Neural crest cell (in vitro differentiated cells): ENCODE data around the gene TXNRD1. TPM values are rescaled to one million over a fixed set of nuclear protein-coding genes. Genes with fewer than 3 reads are reported as not detected.

ENCODE experiments used
- DNase-seq: peaks from one replicate; pipeline ENCODE4 v3.0.0; 2021; ENCODE audit warnings: low read depth, mixed read lengths, low spot score
- H3K27ac Mint-ChIP-seq: one replicate; pipeline ENCODE4 v1.8.0; 2021; ENCODE audit warnings: mild to moderate bottlenecking, mixed read lengths; ENCODE audit not compliant: unreplicated experiment
- H3K27me3 Mint-ChIP-seq: 2 replicates; pipeline ENCODE4 v1.8.0; 2021; ENCODE audit warnings: low read depth, mild to moderate bottlenecking, mixed read lengths
- H3K36me3 Mint-ChIP-seq: 2 replicates; pipeline ENCODE4 v1.8.0; 2021; ENCODE audit warnings: low read depth, mild to moderate bottlenecking, mixed read lengths
- H3K4me1 Mint-ChIP-seq: 2 replicates; pipeline ENCODE4 v1.8.0; 2021; ENCODE audit warnings: mixed read lengths
- H3K4me3 Mint-ChIP-seq: one replicate; pipeline ENCODE4 v1.8.0; 2021; ENCODE audit warnings: mild to moderate bottlenecking, mixed read lengths
- H3K9me3 Mint-ChIP-seq: 2 replicates; pipeline ENCODE4 v1.8.0; 2021; ENCODE audit warnings: mixed read lengths
- total RNA-seq: library from RNA; stranded (reverse); gene quantifications from 2 replicates; pipeline ENCODE4 v1.2.1, GENCODE V29; 2021
- TF ChIP-seq, protein P1 (sequence below): fragments of 200-600 bp; sonication (generic); conservative IDR thresholded peaks from 2 replicates; pipeline ENCODE4 v1.5.0; 2021; ENCODE audit warnings: antibody characterized with exemption, mild to moderate bottlenecking

The TXNRD1 gene
- total RNA-seq, 1 donor from 2014 or later, result 105 TPM

DNA sequence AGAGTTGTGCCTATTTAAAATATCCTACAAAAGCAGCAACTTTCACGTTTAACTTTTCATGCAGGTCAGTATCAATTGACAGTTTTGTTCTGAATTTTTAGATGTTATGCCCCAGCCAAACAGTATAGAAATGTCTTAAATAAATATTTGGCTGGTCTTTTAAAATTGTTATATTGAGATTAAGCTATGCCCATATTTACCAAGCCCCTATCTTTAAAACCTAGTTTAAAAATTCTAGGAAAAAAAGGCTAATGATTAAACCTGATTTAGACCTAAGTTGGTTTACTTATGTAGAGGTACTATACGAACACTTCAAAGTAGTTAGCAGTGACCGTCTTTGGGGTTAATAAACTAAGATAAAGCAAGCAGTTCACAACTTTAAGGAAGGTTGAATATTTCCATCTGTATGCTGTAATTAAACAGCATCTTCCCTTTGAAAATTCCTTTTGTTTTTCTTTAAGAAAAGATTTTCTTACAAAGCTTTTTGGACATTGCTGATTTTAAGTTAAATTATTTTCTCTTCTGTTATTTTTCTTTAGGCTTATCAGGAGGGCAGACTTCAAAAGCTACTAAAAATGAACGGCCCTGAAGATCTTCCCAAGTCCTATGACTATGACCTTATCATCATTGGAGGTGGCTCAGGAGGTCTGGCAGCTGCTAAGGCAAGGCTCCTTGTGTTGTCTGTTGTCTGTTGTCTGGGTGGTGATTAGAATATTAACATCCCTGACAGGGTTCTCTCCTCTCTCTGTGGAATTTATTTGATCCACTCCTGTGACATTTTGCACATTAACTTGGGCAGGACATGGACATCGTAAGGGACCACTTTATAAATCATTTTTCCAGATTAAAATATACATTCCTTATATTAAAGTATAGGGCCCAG, 95.4 kb downstream of the TXNRD1 start:
- TF ChIP-seq, protein P1, sequence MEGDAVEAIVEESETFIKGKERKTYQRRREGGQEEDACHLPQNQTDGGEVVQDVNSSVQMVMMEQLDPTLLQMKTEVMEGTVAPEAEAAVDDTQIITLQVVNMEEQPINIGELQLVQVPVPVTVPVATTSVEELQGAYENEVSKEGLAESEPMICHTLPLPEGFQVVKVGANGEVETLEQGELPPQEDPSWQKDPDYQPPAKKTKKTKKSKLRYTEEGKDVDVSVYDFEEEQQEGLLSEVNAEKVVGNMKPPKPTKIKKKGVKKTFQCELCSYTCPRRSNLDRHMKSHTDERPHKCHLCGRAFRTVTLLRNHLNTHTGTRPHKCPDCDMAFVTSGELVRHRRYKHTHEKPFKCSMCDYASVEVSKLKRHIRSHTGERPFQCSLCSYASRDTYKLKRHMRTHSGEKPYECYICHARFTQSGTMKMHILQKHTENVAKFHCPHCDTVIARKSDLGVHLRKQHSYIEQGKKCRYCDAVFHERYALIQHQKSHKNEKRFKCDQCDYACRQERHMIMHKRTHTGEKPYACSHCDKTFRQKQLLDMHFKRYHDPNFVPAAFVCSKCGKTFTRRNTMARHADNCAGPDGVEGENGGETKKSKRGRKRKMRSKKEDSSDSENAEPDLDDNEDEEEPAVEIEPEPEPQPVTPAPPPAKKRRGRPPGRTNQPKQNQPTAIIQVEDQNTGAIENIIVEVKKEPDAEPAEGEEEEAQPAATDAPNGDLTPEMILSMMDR, result no peak
- Mint-ChIP-seq H3K36me3 (peaks cover 15% of the 10 kb centered on the region), H3K27me3 (no peaks in the 10 kb centered on the region), H3K9me3 (no peaks in the 10 kb centered on the region), H3K4me3 (no peak overlapping the region), H3K4me1 (peaks cover 23% of the 10 kb centered on the region), H3K27ac (no peak overlapping the region)
- no peak for DNase-seq

DNA sequence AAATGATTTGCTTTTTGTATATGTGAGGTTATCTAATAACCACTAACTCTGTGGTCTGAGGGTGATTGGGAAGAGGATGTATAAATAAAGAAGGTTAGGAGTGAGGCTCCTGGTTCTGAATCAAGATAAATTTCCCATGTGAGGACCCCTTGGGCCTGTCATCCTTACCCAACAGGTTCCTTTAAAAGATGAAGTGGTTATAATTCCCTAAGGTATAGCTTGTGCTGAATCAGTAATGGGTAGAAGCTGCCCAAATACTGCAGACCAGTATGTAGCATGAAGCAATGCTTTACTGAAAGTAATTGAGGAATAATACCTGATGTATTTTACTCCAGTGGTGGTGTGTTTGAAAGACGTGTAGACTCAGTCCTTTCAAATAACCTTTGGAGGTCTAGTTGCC, 96.6 kb downstream of the TXNRD1 start:
- Mint-ChIP-seq H3K4me3 (no peak overlapping the region), H3K27ac (no peak overlapping the region), H3K36me3 (peaks cover 15% of the 10 kb centered on the region), H3K9me3 (no peaks in the 10 kb centered on the region), H3K27me3 (no peaks in the 10 kb centered on the region), H3K4me1 (peaks cover 14% of the 10 kb centered on the region)
- no peak for DNase-seq
- TF ChIP-seq, protein P1, result no peak

DNA sequence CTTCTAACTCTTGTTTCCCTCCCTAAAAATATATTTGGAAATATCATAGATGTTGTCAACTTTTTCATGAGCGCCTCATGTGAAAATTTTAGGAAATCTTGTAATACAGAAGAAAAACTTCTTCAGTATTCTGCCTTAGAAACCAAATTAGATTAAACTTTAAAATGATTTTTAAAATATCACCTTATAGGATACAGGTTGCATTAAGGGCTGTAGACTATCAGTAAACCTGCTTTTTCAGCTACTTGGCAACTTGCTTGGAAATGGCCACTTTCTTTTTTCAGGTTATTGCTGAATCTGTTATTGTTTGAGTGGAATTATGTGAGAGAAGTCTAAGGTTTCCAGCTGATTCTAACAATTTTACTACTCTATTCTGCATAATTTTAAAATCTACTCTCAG, 97.1 kb downstream of the TXNRD1 start:
- Mint-ChIP-seq H3K9me3 (no peaks in the 10 kb centered on the region), H3K27ac (no peak overlapping the region), H3K4me3 (no peak overlapping the region), H3K4me1 (peaks cover 9% of the 10 kb centered on the region), H3K36me3 (peaks cover 15% of the 10 kb centered on the region), H3K27me3 (no peaks in the 10 kb centered on the region)
- TF ChIP-seq, protein P1, result no peak
- no peak for DNase-seq

DNA sequence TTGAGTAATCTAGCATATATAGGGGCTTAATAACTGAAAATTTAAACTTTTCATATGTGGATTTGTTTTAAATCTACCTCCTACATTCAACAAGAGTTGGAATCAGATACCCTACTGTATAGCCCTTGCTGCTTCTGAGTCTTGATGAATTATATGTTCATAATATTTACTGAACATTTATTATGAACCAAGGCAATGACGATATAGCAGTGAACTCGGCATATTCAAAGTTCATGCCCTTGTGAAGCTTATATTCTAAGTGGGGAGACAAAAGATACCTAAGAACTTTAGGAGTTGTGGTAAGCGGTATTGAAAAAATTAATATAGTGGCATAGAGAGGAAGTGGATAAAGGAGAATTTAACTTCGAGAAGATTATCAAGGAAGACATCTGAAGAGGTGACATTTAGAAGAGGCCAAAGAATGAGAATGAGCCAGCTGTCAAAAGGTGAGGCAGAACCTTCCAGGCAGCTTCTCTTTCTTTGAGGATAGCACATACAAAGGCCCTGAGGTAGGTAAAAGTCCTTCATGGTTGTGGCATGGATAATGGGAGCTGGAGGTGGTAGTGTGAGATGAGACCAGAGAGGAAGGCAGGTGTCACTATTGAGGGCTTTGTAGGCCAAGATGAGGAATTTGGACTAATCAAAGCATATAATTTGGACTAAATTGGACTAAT, 98.1 kb downstream of the TXNRD1 start:
- DNase-seq, result no peak
- H3K36me3 Mint-ChIP-seq, result peaks cover 15% of the 10 kb centered on the region
- no peaks in the 10 kb centered on the region for H3K27me3 Mint-ChIP-seq
- no peak overlapping the region for H3K27ac Mint-ChIP-seq
- H3K4me1 Mint-ChIP-seq, result peaks cover 11% of the 10 kb centered on the region
- H3K4me3 Mint-ChIP-seq, result no peak overlapping the region
- TF ChIP-seq, protein P1, result no peak
- no peaks in the 10 kb centered on the region for H3K9me3 Mint-ChIP-seq

DNA sequence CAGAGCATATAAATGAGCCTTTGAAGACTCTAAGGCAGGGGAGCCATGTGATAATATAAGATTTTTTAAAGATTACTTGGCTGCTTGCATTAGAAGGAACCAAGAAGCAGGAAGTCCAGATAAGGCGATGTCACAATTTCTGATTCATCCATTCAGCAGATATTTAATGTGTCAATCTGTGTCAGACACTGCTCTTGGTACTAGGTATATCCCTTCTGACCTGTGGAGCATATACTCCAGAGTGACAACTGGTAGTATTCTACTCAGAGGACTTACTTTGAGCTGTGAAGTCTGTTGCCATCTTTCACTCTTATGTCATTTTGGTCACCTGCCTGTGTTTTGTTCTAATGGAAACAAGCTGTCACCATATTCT, 98.6 kb downstream of the TXNRD1 start:
- Mint-ChIP-seq H3K4me1 (peaks cover 12% of the 10 kb centered on the region), H3K27ac (no peak overlapping the region), H3K27me3 (no peaks in the 10 kb centered on the region), H3K36me3 (peaks cover 15% of the 10 kb centered on the region), H3K4me3 (no peak overlapping the region), H3K9me3 (no peaks in the 10 kb centered on the region)
- TF ChIP-seq, protein P1, result no peak
- no peak for DNase-seq
